ENCODE data around the gene TNIK.

GRCh38 chr3:171163101-171164066 is 296.8 kb downstream of the TNIK start:
- TF ChIP-seq, protein P1, sequence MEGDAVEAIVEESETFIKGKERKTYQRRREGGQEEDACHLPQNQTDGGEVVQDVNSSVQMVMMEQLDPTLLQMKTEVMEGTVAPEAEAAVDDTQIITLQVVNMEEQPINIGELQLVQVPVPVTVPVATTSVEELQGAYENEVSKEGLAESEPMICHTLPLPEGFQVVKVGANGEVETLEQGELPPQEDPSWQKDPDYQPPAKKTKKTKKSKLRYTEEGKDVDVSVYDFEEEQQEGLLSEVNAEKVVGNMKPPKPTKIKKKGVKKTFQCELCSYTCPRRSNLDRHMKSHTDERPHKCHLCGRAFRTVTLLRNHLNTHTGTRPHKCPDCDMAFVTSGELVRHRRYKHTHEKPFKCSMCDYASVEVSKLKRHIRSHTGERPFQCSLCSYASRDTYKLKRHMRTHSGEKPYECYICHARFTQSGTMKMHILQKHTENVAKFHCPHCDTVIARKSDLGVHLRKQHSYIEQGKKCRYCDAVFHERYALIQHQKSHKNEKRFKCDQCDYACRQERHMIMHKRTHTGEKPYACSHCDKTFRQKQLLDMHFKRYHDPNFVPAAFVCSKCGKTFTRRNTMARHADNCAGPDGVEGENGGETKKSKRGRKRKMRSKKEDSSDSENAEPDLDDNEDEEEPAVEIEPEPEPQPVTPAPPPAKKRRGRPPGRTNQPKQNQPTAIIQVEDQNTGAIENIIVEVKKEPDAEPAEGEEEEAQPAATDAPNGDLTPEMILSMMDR (IDR thresholded peaks at IDR 0.05): peak in 2 of 4 experiments; percentile 12 to 14
- no peak for TF ChIP-seq POLR2A (IDR thresholded peaks at IDR 0.05)

Measured in uterus (tissue), 2 donors.